Stimulated activated CD4-positive, alpha-beta T cell treated with anti-CD3 and anti-CD28 coated beads, Interleukin-4, amount 100 ng/mL, for 1 hour (primary cell): ENCODE measurements around the gene SPINK2.

Source experiments
- DNase-seq: peaks from one replicate; pipeline ENCODE4 v3.0.0-alpha.2; 2020

SPINK2 gene

DNA sequence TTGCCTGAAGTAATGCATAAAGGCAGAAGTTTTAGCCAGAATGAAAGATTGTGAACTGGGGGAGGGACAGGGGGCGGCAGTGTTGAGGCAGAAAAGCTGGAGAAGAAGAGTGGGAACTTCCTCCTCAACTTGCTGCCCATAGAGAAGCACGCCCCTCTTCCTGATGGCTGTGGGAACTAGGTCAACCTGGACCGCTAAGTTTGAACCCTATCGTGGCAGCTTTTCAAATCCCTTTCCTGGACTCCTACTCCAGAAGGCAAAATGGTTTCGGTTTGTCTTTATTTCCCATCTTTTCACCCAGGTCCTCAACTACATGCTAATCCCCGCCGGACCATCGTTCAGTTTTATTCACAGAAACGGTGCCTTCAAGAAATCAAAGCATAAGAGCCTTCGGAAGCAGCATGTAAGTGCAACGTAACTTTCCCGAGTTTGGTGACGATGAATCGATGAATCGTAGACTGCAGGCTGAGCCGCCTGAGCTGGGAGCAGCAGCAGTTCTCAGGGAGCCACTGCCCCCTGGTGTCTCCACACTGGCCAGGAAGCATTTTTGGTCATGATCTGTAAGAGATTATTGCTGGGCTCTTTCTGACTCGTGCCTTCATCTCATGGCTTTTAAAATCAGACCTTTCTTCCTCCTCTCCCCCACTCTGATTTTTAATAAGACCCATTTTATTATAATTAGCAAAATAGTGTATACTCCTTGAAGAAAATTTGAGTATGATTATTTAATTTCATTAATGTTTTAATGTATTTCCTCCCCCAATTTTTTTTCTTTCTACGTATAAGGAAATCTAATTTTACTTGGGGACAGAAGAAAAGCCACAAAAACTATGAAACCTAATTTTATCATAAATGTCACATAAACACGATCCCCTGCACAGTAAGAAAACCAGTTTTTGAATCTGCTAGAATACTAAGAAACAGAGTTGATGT is 21.4 kb downstream of the SPINK2 start:
- peak; percentile 82 for DNase-seq

DNA sequence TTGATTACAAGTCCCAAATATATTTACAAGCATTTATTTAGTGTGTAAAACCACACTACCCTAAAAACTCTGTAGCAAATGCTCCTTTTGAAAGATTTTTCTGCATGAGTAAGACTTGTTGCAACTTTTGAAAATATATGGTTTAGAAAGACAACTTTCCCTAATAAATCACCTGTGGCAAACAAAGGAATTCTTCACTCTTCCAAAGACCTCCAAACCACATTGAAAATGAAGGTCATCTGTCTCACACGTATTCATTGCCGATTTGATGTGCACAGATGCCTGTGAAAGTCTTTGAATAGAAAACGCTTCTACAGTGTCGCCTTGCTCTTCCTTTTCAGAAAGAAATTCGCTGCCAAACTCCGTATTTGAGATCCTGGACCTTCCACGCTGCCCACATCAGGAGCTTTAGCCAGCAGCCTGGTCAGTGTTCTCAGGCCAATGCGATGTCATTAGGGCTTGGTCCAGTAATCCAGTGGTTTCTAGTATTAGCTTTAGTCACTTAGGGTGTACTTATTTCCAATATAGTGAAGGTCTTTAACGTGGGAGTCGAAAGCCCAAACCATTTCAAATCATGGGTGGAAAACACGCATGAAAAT is 22.2 kb downstream of the SPINK2 start:
- DNase-seq: no peak

DNA sequence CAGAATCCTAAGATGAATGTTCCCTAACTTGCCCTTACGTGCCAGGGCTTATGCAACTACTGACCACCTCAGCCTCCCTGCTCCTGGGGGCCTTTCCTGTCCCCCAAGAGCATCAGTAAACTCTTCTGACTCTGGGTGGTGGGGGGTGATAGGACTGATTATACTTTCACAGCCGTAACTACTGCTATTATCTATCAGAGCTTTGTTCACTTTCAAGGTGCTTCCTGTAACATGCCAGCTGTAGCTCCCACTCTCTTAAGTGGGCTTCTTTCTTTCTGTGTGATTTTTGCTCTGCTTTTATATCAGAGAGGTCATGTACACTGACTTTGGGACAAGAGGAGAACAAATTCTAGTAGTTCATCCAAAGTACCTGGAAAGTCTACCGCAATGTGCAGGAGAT is 25.3 kb downstream of the SPINK2 start:
- DNase-seq: no peak

DNA sequence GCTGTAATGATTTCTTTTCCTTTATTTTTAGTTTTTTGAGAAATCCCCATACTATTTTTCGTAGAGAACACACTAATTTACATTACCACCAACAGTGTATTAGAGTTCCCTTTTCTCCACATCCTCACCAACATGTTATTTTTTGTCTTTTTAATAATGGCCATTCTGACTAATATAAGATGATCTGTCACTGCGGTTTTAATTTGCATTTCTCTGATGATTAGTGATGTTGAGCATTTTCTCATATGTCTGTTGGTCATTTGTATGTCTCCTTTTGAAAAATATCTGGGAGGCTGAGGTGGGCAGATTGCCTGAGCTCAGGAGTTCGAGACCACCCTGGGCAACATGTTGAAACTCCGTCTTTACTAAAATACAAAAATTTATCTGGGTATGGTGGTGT is 30.2 kb downstream of the SPINK2 start:
- DNase-seq: no peak

DNA sequence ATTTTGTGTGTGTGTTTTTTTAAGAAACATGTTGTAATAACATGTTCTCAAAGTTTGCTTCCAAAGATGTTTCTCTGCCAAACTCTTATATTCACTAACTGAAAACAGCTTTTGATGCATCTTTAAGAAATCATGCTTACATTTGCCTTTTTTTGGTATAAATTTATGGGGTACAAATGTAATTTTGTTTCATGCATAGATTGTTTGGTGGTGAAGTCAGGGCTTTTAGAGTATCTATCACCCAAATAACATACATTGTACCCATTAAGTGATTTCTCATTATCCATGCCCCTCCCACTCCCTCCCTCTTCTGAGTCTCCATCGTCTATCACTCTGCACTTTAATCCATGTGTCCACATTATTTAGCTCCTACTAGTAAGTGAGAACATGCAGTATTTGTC is 30.8 kb downstream of the SPINK2 start:
- no peak for DNase-seq

DNA sequence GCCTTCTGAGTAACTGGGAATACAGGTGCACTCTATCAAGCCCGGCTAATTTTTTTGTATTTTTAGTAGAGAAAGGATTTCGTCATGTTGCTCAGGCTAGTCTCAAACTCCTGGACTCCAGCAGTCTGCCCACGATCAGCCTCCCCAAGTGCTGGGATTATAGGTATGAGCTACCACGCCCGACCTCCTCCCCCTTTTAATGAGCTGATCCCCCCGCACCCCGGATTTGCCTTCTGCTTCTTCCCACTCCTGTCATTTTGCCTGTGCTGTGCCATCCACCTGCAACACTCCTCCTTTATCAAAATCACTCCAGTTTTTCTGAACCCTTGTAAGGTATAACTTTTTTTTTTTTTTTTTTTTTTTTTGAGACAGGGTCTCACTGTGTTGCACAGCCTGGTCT is 33.4 kb downstream of the SPINK2 start:
- no peak for DNase-seq

DNA sequence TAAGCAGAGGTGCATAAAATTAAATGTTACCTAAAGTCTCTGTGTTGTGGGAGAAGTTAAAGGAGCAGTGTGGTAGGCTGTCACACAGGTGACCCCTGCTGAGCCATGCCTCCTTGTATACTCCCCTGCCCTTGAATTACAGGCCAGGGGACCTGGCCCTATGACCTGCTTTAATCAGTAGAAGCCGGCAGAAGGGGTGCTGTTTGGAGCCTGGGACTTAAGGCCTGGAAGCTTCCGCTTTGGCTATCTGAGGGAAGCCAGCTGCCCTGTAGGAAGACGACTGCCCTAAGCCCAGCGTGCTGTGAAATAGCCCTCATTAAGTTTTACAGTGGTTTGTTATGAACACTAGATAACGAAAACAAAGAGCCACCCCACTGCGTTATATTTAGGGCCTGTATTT is 34.1 kb downstream of the SPINK2 start:
- DNase-seq: no peak

DNA sequence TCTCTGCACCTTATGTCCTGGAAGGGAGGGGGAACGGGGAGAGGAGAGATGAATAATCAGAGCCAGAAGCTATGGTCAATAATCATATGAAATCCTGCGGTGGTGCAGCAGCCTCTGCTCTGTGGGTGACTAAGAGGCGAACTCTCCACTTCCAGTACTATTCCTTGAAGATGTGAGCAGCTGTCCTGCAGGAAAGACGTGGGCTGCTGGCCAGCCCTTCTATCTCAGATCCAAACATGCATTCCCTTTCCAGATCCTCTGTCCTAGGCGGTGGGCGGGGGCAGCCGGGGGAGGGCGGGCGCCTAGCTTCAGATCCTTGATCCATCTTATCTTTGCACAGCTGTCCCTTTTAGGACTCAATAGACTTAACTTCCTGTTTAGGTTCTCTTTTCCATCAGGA is 34.5 kb downstream of the SPINK2 start:
- DNase-seq: no peak

DNA sequence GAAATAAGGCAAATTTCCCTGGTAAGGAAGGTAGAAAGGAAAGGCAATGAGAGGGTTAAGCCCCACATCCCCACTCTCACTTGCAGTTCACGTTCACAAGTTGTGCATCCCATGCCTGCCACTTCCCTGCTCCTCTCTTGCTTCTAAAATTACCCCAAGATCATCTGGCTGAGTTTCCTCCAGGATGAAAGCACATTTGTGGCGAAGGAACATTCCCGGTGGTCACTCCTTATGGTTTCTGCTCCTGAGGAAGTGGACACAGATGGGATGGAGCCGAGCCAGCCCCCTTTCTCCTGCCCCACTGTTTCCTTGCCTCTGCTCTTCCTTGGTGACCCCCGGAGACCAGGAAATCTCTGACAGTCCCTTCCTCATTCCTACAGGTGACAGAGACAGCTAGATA is 37.5 kb downstream of the SPINK2 start:
- no peak for DNase-seq

DNA sequence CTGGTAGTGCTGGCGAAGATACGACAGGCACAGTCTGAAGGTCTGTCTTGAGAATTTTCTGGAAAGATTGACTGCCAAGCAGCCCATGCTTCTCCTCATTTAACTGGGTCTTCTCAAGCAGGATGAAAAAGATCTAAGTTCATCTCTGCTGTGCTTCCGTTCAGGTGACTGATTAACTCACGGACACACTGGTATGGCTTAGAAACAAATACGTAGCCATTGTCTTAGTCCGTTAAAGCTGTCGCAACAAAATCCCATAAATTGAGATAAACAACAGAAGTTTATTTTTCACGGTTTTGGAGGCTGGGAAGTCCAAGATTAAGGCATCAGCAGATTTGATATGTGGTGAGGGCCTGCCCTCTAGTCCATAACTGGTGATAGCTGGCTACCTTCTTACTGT is 39.5 kb downstream of the SPINK2 start:
- DNase-seq: no peak

DNA sequence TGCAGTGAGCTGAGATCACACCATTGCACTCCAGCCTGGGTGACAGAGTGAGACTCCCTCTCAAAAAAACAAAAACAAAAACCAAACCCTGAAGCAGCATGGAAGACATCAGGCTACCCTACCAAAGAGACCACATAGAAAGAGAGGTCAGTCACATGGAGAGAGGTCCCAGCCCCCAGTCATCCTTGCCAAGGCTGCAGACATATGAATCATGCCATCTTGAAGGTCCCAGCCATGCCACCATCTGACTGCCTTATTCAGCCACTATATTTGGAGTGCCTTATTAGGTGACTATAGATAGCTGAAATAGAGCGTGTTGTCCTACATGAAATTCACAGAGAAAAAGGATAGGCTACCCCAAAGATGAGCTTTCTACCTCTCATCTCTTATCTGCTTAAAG is 48.2 kb downstream of the SPINK2 start:
- DNase-seq: no peak

DNA sequence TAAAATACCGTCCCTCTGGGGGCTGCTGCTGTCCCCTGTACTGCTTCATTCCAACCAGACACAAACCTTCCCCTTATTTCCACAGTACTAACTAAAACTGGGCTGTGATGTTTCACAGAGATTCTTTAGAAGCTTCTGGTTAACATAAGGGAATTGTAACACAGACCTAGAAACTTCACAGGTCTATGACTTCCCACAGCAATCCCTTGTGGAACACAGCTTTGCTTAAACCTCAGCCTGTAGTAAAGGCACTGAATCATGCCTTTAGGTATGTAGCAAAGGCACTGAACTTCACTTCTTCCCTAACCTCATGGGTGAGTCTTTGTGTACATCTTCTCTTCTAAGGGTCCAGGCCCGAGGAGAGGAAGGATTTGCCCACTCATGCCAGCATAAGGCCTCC is 49.4 kb downstream of the SPINK2 start:
- DNase-seq: no peak

DNA sequence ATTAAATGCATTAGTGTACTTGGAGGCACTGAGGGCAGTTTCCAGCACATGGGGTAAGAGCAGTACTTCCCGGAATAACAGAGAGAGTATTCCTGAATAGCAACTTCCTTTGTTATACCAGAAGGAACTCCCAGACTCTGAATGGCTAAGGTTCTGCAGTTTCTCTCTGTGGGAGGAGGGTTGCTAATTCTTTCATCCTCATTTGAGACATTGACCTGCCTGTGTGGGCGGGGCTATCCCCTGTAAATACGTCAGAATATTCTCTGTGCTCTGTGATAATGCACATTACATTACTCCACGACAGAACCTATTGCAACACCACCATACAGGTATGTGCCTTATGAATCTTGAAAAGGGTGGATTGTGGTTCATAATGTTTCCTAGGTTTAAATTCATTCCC is 52.7 kb downstream of the SPINK2 start:
- DNase-seq: no peak

DNA sequence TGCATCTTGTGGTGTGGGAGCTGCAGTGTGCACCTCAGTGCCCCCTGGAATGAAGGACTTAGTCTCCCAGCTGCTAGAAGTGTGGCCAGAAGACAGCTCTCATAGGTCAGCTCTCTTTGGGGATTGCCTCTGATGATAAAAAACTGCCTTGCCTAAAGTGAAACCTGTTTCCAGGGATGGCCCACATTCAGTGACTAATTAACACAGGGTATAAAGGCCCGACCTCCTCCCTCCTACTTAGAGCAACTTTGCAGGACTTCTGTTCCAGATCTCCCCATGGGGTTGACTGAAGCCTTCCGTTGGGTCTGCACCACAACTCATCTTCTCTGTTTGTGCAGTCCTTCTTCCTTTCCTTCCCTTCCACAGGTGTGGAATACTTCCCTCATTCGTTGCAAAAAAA is 53.2 kb downstream of the SPINK2 start:
- DNase-seq: no peak

DNA sequence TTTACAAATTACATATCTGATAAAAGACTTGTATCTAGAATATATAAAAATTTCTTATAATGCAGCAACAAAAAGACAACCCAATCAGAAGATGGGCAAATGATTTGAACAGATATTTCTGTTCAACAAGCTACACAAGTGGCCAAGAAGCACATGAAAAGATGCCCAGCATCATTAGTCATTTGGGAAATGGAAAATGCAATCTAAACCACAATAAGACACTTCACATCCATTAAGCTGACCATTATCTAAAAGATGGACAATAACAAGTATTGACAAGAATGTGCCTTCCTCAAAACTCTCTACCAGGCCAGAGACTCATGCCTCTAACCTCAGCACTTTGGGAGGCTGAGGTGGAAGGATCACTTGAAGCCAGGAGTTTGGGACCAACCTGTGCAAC is 53.9 kb downstream of the SPINK2 start:
- DNase-seq: no peak

DNA sequence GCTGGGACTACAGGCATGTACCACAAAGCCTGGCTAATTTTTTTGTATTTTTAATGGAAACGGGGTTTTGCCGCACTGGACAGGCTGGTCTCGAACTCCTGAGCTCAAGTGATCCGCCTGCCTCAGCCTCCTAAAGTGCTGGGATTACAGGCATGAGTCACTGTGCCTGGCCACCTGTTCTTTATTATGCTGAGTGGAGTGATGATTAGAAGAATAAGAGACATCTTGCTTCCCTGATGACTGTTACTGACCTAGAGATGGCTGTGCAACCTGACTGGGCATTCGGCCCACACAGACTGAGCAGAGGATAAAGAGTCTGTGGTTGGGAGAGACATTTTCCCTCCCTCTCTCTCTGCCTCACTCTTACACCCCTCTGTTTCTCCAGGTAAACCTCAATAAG is 56.7 kb downstream of the SPINK2 start:
- no peak for DNase-seq

DNA sequence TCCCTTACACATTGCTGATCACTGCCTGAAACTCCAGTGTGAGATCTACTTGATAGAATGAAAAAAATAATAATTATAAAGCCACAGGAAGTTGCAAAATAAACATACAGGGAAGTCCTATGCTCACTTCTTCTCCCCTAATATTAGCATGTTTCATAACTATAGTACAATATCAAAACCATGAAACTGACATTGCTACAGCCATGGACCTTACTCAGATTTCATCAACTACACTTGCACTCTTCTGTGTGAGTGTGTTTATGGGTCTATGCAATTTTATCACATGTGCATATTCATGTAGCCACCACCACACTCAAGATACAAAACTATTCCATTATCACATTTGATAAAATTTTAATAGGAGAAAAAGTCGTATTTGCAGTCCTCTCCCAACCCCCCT is 57.3 kb downstream of the SPINK2 start:
- DNase-seq: no peak

DNA sequence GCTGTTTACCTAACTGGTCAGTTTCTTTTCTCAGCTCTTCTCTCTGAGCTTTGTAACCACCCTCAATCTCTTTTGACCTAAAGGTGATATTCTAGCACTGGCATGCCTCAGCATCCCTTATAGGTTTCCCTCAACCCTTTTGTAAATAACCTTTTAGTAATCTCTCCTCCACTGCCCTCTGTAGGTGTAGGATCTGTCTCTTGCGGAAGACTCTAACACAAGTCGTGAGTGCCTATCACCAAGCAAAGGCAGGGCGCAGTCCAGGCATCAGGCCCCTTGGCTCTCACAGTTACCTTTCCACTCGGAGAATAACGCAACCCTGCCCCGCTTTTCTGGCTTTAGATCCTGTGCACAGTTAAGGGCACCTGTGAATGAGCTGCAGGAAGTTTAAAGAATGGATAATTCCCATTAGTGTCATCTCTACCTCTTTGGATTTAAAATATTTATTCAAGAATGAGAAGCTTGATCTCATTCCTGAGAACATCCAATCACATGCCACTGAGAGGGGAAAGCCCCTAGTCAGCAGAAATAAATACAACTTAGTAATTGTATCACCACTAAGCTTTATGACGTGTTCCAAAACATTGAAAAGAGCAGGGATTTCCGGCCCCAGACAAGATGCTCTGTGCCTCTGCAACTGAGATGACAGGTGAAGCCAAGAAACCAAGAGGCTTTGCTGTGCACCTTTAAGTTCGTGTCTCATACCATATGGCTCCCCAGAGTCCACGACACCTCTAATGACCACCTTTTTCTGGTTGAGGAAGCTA is 58.8 kb downstream of the SPINK2 start:
- DNase-seq: no peak

DNA sequence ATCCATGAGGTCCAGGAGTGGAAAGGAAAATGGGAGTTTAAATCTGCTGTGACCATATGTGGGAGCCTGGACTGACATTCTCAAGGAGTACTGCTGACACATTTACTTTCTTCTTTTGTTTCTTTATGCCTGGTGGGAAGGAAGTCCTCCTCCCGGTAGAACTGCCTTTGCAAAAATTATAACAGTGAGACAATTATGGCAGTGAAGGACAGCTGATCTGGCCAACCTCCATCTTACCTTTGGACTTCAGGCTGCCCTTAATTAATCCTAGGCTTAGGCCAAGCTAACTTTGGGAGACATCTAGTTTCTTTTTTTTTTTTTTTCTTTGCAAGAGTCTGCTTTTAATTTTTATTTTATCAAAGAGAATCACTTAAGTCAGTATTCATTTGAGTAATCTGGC is 61.3 kb downstream of the SPINK2 start:
- no peak for DNase-seq
